ENCODE results near the gene BANK1.

DNA sequence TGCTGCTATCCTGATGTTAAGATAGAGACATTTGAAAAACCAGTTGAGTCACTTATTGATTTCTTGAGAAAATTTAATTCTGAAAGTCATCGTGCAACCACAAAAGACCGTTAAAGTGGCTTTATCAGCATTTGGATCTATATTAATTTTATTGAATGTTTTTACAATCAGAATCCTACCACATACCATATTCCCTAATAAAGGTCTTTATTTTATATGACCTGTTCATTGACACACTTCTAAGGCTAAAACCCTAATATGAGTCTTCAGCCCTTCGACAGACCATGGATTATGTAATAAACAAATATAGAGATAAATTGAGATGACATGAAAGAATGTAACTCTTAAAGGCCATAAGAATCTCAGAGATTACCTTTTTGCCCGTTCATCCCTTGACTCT lies 68.1 kb downstream of the BANK1 start:
- TF ChIP-seq, protein P1, sequence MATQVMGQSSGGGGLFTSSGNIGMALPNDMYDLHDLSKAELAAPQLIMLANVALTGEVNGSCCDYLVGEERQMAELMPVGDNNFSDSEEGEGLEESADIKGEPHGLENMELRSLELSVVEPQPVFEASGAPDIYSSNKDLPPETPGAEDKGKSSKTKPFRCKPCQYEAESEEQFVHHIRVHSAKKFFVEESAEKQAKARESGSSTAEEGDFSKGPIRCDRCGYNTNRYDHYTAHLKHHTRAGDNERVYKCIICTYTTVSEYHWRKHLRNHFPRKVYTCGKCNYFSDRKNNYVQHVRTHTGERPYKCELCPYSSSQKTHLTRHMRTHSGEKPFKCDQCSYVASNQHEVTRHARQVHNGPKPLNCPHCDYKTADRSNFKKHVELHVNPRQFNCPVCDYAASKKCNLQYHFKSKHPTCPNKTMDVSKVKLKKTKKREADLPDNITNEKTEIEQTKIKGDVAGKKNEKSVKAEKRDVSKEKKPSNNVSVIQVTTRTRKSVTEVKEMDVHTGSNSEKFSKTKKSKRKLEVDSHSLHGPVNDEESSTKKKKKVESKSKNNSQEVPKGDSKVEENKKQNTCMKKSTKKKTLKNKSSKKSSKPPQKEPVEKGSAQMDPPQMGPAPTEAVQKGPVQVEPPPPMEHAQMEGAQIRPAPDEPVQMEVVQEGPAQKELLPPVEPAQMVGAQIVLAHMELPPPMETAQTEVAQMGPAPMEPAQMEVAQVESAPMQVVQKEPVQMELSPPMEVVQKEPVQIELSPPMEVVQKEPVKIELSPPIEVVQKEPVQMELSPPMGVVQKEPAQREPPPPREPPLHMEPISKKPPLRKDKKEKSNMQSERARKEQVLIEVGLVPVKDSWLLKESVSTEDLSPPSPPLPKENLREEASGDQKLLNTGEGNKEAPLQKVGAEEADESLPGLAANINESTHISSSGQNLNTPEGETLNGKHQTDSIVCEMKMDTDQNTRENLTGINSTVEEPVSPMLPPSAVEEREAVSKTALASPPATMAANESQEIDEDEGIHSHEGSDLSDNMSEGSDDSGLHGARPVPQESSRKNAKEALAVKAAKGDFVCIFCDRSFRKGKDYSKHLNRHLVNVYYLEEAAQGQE (IDR thresholded peaks at IDR 0.05; ENCODE audit: insufficient read depth in 1 of 2, low read depth in 2 of 2, low read length in 1 of 2), result no peak
- TF ChIP-seq, protein P2, sequence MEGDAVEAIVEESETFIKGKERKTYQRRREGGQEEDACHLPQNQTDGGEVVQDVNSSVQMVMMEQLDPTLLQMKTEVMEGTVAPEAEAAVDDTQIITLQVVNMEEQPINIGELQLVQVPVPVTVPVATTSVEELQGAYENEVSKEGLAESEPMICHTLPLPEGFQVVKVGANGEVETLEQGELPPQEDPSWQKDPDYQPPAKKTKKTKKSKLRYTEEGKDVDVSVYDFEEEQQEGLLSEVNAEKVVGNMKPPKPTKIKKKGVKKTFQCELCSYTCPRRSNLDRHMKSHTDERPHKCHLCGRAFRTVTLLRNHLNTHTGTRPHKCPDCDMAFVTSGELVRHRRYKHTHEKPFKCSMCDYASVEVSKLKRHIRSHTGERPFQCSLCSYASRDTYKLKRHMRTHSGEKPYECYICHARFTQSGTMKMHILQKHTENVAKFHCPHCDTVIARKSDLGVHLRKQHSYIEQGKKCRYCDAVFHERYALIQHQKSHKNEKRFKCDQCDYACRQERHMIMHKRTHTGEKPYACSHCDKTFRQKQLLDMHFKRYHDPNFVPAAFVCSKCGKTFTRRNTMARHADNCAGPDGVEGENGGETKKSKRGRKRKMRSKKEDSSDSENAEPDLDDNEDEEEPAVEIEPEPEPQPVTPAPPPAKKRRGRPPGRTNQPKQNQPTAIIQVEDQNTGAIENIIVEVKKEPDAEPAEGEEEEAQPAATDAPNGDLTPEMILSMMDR (IDR thresholded peaks at IDR 0.05), result no peak
- no peak for TF ChIP-seq POLR2AphosphoS5 (IDR thresholded peaks at IDR 0.05; ENCODE audit: low read depth, low read length)

Measured in Panc1 (cell line).